T-helper 1 cell treated with Interleukin-12 subunit alpha and Interleukin-12 subunit beta and Interleukin-4 antibody, amounts not matched to agents 30 μg/mL and 1 μg/mL, for 36 hours (primary cell): Measurements from ENCODE around the gene SERPINA12.

ENCODE experiments used
- H3K27ac Mint-ChIP-seq: one replicate; pipeline ENCODE4 v1.8.0; 2021; ENCODE audit warnings: mild to moderate bottlenecking, mixed read lengths
- H3K27me3 Mint-ChIP-seq: one replicate; pipeline ENCODE4 v1.8.0; 2021; ENCODE audit warnings: low read depth, mixed read lengths
- H3K36me3 Mint-ChIP-seq: one replicate; pipeline ENCODE4 v1.8.0; 2021; ENCODE audit warnings: low read depth, mixed read lengths
- H3K4me1 Mint-ChIP-seq: one replicate; pipeline ENCODE4 v1.8.0; 2021; ENCODE audit warnings: low read depth, mixed read lengths
- H3K4me3 Mint-ChIP-seq: one replicate; pipeline ENCODE4 v1.8.0; 2021; ENCODE audit warnings: mild to moderate bottlenecking, moderate library complexity, mixed read lengths
- H3K9me3 Mint-ChIP-seq: one replicate; pipeline ENCODE4 v1.8.0; 2021; ENCODE audit warnings: mixed read lengths

SERPINA12 gene

DNA sequence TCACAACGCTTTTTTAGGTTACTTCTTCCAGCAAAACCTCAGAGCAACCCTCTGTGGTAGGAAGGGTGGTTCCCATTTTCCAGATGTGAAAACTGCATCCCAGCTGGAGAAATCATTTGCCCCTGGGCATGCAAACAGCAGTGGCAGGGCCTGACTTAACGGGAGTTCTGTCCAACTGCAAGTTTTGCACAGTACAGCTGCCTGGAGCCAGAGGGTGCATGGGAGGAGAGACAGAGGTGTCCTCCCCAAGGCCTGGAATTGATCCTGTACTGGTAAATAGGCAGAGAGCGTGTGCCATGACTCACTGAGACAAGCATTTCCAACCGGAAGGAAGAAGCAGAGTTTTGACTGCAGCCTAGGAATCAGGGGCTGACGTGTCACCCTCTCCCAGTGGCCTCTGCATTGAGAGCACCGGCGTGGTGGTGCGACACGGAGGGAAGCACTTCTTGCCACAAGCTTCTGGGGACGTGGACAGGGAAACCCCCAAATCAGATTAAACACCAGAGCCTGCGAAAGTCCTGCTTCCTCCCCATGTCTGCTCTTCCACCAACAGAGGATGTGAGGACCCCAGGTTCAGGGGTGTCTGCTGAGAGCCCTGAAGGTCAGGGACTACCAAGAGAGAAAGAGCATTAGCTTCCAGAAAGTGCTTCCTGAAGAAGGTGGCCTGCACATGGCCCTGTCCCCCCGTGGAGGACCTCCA is 33.0 kb upstream of the SERPINA12 start:
- Mint-ChIP-seq H3K27me3 (no peaks in the 10 kb centered on the region), H3K4me3 (no peak overlapping the region), H3K27ac (no peak overlapping the region), H3K9me3 (no peaks in the 10 kb centered on the region), H3K36me3 (no peaks in the 10 kb centered on the region), H3K4me1 (no peaks in the 10 kb centered on the region)

DNA sequence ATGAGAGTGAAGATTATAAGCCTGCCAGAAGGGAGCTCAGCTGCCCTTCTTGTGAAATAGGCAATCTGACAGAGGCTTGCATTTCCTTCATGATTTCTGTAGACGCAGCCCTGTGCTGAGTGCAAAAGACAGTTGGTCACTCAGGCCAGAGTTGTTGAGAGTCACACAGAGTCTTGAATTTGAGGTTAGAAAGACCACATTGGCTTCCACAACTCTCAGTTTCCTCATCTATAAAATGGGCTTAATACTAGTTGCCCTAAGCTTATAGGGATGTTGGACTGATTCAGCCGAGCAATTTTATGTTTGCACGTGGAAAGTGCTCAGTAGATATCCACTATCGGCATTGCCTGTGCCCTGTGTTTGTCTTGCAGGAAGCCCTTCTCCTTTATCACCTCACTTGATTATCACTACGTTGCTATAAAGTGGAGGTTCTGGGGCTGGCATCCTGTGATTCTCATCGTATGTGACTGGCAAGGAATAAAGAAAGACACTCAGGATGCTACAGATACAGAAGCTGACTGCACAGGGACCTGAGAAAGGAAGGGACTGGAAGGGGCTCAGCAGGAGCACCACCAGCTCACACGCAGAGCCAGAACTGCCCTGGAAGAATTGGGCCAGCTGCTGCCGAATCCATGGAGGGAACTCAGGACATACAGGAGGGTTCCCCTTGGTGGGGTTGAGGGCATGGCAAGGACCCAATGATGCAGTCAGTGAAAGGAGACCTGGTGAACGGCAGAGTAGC is 32.1 kb upstream of the SERPINA12 start:
- H3K27ac Mint-ChIP-seq, result no peak overlapping the region
- H3K36me3 Mint-ChIP-seq, result no peaks in the 10 kb centered on the region
- no peaks in the 10 kb centered on the region for H3K4me1 Mint-ChIP-seq
- no peaks in the 10 kb centered on the region for H3K9me3 Mint-ChIP-seq
- no peak overlapping the region for H3K4me3 Mint-ChIP-seq
- H3K27me3 Mint-ChIP-seq, result no peaks in the 10 kb centered on the region

DNA sequence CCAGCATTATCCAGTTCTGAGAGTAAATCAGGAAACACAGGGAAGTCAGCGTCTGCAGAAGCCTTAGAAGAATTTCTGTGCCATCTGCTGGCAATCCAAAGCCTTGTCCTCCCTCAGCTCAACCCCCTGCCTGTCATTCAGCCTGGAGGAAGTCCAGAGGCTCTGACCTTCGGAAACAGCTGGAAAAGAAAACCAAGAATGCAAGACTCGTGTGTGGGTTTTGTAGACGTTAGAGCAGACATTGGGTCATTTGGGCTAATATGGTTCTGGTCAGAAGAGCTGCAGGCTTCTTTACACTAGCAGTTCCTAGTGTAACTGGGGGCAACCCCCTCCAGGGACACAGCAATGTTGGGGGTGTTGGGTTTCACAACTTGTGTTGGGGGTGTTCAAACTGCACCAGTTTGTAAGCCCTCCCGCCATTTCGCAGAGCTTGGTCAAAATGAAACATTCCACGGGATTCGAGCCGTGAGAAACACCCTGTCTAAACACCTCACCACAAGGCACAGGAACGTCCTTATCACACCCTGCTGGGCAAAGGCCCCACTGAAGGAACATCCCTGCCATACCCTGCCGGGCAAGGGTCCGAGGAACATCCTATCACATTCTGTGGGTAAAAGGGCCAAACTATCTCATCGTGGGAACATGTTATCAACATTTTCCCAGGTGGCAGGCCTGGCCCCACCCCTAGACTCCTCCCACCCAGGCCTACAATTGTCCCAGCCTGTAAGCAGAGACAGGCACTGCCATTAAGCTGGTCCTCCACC is 30.9 kb upstream of the SERPINA12 start:
- Mint-ChIP-seq H3K27me3 (no peaks in the 10 kb centered on the region), H3K9me3 (no peaks in the 10 kb centered on the region), H3K4me3 (no peak overlapping the region), H3K27ac (no peak overlapping the region), H3K36me3 (no peaks in the 10 kb centered on the region), H3K4me1 (no peaks in the 10 kb centered on the region)

DNA sequence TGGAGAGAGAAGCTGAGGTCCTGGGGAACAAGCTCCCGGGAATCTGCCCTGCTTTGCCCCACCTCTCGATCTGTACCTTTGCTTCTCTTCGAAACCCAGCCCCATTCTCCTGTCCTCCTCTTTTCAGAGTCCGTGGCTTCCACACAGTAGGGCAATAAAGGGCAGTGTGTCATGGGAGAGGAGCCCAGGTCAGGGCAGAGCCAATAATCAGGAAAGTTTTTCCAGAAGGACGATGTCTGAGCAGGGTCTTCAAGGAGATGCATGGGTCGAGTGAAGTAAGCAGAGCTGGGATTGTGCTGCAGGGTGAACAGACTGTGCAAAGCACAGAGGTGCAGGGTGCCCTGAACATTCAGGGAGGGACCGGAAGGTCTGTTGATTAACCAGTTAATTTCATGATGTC is 29.9 kb upstream of the SERPINA12 start:
- Mint-ChIP-seq H3K9me3 (no peaks in the 10 kb centered on the region), H3K27me3 (no peaks in the 10 kb centered on the region), H3K36me3 (no peaks in the 10 kb centered on the region), H3K4me1 (no peaks in the 10 kb centered on the region), H3K27ac (no peak overlapping the region), H3K4me3 (no peak overlapping the region)

DNA sequence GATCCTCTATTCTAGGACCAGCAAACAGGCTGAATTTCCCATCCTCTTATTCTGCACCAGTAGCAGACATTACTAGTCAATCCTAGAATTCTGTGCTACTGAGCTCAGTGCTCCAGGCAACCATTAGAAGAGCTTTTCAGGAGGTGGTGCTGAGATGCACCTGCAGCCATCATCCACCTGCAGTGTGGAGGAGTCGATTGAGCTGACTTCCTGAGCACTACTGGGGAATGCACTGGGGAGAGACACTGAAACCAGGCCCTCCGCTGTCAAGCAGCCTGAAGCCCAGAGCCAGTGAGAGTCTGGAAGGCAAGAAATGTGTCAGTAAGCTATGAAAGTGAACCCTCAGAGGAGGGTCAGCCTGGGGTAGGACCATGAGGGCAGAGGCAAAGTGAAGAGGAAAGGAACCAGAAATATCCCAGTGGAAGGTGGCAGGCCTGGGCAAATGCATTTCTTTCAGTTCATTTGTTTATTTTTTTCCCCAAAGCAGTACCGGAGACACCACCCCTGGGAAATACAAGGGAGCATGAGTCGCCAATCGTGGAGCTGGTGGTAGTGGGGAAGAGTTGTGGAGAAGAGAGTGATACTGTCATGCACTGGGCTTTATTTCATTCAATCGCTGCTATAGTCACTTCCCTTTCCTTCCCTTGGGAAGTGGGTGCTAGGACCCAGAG is 28.9 kb upstream of the SERPINA12 start:
- H3K4me1 Mint-ChIP-seq, result no peaks in the 10 kb centered on the region
- peaks cover 2% of the 10 kb centered on the region for H3K27me3 Mint-ChIP-seq
- H3K36me3 Mint-ChIP-seq, result no peaks in the 10 kb centered on the region
- H3K4me3 Mint-ChIP-seq, result no peak overlapping the region
- no peaks in the 10 kb centered on the region for H3K9me3 Mint-ChIP-seq
- H3K27ac Mint-ChIP-seq, result no peak overlapping the region

DNA sequence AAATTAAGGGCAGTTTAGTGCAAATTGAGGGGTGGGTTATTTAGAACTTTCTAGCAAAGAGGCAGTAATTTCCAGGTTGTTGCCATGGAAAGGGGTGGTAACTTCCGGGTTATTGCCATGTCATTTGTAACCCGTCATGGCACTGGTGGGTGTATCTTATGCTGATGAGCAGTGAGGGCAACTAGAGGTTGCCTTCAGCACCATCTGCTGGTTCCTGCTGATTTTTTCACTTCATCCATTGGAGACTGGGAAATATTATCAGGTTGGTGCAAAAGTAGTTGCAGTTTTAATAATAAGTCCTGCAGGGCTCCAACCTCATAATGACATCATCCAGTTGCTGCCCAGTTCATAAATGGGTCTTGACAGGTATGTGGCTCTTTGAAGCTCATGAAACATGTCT is 27.6 kb upstream of the SERPINA12 start:
- Mint-ChIP-seq H3K4me1 (no peaks in the 10 kb centered on the region), H3K9me3 (no peaks in the 10 kb centered on the region), H3K27me3 (peaks cover 3% of the 10 kb centered on the region), H3K36me3 (no peaks in the 10 kb centered on the region), H3K27ac (no peak overlapping the region), H3K4me3 (no peak overlapping the region)

DNA sequence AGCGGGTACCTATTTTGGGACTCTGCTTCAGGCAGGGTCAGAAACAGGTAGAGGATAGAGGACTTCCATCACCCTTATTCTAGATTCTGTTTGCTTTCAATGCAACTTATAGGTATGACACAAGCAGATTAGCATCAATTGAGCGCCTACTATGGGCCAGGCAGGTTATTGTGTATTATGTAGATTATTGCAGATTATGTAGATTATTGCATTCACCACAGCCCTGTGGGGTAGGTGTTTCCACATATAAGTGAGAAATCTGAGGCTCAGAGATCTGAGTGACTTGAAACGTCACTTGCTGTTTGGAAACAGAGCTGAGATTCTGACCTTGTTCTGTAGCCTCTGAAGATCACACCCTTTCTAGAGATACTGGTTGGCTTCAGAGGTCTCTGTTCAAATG is 26.2 kb upstream of the SERPINA12 start:
- Mint-ChIP-seq H3K4me3 (no peak overlapping the region), H3K27ac (no peak overlapping the region), H3K27me3 (peaks cover 3% of the 10 kb centered on the region), H3K4me1 (no peaks in the 10 kb centered on the region), H3K9me3 (no peaks in the 10 kb centered on the region), H3K36me3 (no peaks in the 10 kb centered on the region)

DNA sequence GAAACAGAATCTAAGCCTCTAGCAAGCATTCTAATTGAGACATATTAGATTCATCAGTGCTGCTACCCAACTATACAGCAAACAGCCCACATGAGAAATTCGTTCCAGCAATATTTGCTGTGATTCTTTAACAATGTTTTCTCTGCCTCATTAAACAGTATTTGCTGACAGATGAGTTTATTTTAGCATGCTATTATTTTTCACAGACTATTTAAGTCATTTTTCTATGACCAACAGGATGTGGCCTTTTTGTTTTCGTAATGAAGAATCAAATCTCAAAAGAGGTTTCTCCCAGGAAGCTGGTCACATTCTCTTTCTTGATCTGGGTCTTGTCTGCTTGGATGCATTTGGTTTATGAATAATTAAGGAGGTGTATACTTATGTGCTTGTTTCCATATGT is 23.2 kb upstream of the SERPINA12 start:
- no peaks in the 10 kb centered on the region for H3K9me3 Mint-ChIP-seq
- H3K36me3 Mint-ChIP-seq, result no peaks in the 10 kb centered on the region
- H3K4me1 Mint-ChIP-seq, result no peaks in the 10 kb centered on the region
- no peak overlapping the region for H3K4me3 Mint-ChIP-seq
- H3K27ac Mint-ChIP-seq, result no peak overlapping the region
- peaks cover 3% of the 10 kb centered on the region for H3K27me3 Mint-ChIP-seq

DNA sequence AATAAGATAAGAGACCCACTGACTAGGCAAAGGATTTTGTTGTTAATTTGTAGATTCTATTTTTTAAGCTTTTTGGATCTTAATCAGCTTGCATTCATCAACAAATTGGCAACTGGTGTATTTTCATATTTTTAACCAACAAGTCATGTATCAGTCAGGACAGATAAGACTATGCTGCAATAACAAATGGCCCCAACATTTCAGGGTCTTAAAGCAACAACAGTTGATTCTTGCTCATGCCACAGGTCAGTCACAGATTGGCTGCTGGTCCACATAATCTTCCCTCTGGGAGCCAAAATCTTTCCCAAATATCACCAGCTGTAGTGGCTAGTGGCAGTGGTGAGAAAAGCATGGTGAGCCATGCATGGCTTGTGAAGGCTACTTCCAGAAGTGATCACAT is 21.9 kb upstream of the SERPINA12 start:
- Mint-ChIP-seq H3K27ac (no peak overlapping the region), H3K9me3 (no peaks in the 10 kb centered on the region), H3K36me3 (no peaks in the 10 kb centered on the region), H3K27me3 (peaks cover 3% of the 10 kb centered on the region), H3K4me3 (no peak overlapping the region), H3K4me1 (no peaks in the 10 kb centered on the region)

DNA sequence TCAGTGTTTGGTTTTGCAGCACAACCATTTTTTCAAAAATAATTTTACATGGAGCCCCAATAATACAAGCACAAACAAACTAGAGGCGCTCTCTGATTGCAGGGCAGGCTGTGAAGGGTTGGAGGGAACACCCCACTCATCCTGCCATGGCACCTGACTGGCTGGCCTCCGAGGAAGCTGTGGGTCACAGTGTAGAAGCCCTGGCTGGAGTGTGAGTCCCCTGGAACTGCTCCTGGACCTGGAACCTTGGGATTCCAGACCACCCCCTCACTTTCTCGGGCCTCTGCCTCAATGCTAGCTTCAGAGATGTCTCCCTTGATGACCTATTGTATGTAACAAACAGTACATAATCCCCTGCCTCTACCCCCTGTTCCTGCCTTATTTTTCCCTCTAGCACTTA is 14.8 kb upstream of the SERPINA12 start:
- Mint-ChIP-seq H3K27ac (no peak overlapping the region), H3K9me3 (no peaks in the 10 kb centered on the region), H3K4me3 (no peak overlapping the region), H3K4me1 (no peaks in the 10 kb centered on the region), H3K36me3 (no peaks in the 10 kb centered on the region), H3K27me3 (no peaks in the 10 kb centered on the region)

DNA sequence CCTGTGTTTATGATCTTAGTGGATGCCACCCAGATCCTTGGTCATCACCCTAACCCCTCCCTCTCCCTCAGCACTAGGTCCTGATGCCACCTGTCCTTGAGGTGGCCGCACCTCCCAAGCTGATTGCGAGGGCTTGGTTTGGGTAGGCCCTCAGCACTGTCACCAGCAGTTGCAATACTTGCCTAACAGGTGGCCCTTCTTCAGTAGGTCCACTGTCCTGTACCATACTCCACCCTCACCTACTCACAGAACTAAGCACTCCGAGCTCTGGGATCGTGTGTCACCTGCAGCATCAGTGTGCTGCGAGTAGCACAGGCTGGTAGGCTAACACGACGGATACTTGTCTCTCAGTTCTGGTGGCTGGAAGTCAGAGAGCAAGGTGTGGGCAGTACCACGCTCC is 14.0 kb upstream of the SERPINA12 start:
- H3K9me3 Mint-ChIP-seq, result no peaks in the 10 kb centered on the region

DNA sequence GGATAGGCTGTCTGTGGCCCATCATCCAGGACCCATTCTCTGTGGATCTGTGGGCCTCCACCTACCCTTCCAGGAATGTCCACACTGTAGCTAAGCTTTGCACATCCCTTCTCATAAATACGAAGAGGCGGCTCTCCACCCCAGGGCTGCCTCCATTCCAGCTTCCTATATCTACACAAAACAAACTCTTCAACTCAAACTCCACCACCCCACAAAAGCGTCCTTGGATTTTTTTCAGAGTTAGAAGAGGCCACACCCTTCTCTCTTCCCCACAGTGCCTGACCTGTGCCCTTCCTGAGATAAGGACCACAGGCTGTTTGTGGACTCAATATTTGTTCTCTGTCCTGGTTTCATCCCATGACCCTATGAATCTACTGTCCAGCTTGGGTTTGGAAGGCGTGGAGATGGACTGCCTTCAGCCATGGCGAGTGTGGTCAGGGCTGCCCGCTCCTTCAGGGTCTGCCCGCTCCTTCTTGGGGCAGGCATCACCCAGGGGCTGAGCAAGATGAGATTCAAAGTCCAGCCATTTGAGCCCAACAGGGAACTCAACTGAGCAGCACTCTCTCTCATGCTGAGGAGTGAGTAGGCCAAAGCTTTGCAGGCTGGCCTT is 13.0 kb upstream of the SERPINA12 start:
- H3K27ac Mint-ChIP-seq, result no peak overlapping the region
- no peaks in the 10 kb centered on the region for H3K9me3 Mint-ChIP-seq
- no peaks in the 10 kb centered on the region for H3K27me3 Mint-ChIP-seq
- H3K36me3 Mint-ChIP-seq, result no peaks in the 10 kb centered on the region
- H3K4me1 Mint-ChIP-seq, result no peaks in the 10 kb centered on the region
- H3K4me3 Mint-ChIP-seq, result no peak overlapping the region

More for the DNA sequence above, 14.0 kb upstream of the SERPINA12 start:
- Mint-ChIP-seq H3K36me3 (no peaks in the 10 kb centered on the region), H3K27me3 (no peaks in the 10 kb centered on the region), H3K27ac (no peak overlapping the region), H3K4me1 (no peaks in the 10 kb centered on the region), H3K4me3 (no peak overlapping the region)

DNA sequence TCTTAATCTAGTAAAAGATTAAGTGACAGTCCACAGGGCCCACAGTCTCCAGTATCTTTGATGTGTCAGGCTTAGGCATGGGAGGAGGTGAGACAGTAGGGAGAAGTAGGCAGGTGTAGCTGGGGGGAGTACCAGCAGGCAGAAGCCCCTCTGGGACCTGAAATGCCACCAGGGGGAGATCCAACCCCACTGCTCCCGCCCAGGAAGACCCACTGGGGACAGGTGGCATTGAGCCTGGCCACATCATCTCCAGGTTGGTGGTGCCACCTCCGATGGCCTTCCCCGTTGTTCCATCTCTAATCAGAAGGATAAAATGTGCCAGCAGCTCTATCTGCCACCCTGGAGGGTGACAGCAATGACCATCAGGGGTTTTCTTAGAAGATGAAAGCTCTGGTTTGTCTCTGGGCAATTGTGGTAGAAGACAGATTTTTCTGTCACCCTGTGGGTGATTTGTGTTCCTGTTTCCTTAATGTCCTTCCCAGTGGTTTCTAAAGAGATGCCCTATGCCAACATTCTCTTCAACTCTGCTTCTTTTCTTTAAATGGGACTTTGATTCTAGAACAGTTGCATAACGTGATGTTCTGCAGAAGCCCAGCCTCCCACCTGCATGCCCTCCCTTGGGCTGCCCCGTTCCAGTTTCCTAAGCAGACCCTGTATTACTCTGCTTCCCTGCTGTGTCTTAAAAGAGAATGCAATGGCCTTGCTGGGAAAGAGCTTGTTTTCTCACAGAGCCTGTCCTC is 12.3 kb upstream of the SERPINA12 start:
- Mint-ChIP-seq H3K27ac (no peak overlapping the region), H3K4me1 (no peaks in the 10 kb centered on the region), H3K4me3 (no peak overlapping the region), H3K9me3 (no peaks in the 10 kb centered on the region), H3K36me3 (no peaks in the 10 kb centered on the region), H3K27me3 (no peaks in the 10 kb centered on the region)
